ENCODE data around the gene PIGU.
A peak's percentile ranks its signal among the peaks of the same experiment; 100 is the strongest.
"Not testable (repeated sequence)": the region's sequence is repeated elsewhere in the genome, so short reads cannot be mapped to it uniquely, and the experiment has no call there.

PIGU gene, protein sequence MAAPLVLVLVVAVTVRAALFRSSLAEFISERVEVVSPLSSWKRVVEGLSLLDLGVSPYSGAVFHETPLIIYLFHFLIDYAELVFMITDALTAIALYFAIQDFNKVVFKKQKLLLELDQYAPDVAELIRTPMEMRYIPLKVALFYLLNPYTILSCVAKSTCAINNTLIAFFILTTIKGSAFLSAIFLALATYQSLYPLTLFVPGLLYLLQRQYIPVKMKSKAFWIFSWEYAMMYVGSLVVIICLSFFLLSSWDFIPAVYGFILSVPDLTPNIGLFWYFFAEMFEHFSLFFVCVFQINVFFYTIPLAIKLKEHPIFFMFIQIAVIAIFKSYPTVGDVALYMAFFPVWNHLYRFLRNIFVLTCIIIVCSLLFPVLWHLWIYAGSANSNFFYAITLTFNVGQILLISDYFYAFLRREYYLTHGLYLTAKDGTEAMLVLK

DNA sequence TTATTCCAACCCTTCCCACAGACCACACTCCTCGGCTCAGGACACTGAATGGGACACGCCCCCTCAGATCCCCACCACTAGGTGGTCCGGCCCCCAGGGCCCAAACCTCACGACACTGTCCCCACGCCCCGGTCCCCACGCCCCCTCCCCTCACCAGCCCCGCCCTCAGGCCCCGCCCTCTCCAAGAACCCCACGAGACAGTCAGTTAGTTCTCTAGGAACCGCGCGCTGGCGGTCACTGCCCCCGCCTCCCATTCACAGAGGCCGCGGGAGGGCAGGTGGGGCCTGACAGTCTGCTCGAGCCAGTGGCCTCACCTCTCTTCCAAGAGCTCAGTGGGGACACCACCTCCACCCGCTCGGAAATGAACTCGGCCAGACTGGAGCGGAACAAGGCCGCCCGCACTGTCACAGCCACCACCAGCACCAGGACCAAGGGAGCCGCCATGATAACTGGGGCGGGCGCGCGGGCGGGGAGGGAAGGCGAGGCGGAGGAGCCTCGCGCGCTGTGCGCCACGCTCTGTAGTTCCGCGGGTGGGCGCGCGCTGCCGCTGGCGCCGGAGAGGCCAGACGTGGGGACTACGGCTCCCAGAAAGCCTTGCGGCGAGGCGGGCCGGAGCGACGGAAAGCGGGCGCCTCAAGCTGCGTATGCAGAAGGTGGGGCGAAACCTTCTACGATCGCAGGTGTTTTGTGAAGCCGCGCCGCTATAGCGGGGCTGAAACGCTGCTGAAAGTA lies at the start of gene PIGU:
TSS of gene PIGU (minus strand) at position 451 of the 732 bp plus-strand sequence. CDS start at position 444, 7 bp downstream.
- TF ChIP-seq, protein P1, sequence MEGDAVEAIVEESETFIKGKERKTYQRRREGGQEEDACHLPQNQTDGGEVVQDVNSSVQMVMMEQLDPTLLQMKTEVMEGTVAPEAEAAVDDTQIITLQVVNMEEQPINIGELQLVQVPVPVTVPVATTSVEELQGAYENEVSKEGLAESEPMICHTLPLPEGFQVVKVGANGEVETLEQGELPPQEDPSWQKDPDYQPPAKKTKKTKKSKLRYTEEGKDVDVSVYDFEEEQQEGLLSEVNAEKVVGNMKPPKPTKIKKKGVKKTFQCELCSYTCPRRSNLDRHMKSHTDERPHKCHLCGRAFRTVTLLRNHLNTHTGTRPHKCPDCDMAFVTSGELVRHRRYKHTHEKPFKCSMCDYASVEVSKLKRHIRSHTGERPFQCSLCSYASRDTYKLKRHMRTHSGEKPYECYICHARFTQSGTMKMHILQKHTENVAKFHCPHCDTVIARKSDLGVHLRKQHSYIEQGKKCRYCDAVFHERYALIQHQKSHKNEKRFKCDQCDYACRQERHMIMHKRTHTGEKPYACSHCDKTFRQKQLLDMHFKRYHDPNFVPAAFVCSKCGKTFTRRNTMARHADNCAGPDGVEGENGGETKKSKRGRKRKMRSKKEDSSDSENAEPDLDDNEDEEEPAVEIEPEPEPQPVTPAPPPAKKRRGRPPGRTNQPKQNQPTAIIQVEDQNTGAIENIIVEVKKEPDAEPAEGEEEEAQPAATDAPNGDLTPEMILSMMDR (conservative IDR thresholded peaks at IDR 0.05; ENCODE audit: low read depth, low read length), result no peak
- DNase-seq (ENCODE audit: low read depth), result peak; percentile 79
- peak within 1 kb of the TSS; percentile 82 for H3K4me3 ChIP-seq (ENCODE audit: low read length)

DNA sequence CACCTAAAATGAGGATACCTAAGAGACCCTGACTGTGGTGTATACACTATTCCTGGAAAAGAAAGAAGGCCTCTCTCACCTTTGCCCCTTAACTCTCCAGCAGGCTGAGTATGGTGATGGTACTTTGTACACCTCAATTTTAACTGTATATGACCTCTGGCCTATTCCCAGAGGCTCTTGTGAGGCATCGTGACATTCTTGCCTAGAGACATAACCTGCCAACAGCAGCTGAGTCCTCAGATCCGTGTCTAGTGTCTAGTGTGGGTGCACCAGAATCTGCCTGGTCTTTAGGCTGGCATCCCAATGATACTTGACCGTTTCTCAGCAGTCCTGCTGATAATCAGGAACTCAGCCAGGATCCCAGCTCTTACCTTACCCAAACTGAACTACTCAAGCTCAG lies 47.3 kb upstream of the PIGU start:
- no peak overlapping the region for H3K4me3 ChIP-seq (ENCODE audit: low read length)
- TF ChIP-seq, protein P1 (conservative IDR thresholded peaks at IDR 0.05; ENCODE audit: low read depth, low read length), result no peak
- no peak for DNase-seq (ENCODE audit: low read depth)

DNA sequence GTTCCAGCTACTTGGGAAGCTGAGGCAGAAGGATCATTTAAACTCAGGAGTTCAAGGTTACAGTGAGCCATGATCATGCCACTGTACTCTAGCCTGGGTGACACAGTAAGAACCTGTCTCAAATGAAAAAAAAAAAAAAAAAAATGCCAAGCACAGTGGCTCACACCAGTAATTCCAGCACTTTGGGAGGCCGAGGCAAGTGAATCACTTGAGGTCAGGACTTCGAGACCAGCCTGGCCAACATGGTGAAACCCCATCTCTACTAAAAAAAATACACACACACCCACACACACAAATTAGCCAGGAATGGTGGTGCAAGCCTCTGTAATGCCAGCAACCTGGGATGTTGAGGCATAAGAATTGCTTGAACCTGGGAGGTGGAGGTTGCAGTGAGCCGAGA lies 45.7 kb upstream of the PIGU start:
- not testable (repeated sequence) for DNase-seq (ENCODE audit: low read depth); H3K4me3 ChIP-seq (ENCODE audit: low read length)

DNA sequence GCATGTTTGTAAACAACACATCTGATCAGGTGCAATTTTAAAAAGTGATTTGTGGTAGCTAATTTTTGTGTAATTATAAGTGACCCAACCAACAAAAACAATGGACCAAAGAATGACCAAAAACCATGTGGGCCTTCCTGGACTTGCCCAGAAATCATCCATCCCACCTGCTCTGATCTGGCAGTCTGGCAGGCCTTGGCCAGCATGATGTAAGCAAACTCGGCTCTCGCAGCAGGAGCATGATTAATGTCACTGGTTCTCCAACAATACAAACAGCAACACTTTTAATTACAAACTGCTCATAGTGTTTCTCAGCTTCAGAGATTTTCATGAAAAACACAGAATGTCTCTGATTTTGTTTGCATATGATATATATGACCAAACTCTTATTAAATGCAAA lies 43.4 kb upstream of the PIGU start:
- no peak overlapping the region for H3K4me3 ChIP-seq (ENCODE audit: low read length)
- DNase-seq (ENCODE audit: low read depth), result no peak
- TF ChIP-seq, protein P1 (conservative IDR thresholded peaks at IDR 0.05; ENCODE audit: low read depth, low read length), result no peak

DNA sequence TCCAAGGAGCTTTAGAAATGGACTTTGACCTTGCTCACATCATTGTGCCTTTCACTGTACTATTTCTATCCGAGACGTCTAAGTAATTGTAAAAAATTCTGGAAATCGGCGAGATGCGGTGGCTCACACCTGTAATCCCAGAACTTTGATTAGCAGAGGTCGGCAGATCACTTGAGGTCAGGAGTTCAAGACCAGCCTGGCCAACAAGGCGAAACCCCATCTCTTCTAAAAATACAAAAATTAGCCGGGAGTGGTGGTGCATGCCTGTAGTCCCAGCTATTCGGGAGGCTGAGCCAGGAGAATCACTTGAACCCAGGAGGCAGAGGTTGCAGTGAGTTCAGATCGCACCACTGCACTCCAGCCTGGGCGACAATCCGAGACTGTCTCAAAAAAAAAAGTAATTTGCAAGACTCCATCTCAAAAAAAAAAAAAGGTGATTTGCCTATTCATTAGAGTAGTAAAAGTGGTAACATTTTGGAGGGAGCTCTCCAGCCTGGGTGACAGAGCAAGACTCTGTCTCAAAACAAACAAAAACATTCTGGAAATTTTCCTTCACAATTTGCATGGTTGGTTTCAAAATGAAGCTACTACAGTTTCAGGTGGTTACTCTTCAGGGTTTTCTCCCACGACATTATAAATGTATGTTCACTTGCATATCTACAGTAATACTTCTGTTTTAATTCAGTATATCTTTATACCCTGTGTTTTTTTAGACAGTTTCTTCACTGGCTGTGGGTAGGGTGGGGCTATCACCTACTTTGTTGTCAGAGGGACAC lies 42.5 kb upstream of the PIGU start:
- not testable (repeated sequence) for DNase-seq (ENCODE audit: low read depth)

DNA sequence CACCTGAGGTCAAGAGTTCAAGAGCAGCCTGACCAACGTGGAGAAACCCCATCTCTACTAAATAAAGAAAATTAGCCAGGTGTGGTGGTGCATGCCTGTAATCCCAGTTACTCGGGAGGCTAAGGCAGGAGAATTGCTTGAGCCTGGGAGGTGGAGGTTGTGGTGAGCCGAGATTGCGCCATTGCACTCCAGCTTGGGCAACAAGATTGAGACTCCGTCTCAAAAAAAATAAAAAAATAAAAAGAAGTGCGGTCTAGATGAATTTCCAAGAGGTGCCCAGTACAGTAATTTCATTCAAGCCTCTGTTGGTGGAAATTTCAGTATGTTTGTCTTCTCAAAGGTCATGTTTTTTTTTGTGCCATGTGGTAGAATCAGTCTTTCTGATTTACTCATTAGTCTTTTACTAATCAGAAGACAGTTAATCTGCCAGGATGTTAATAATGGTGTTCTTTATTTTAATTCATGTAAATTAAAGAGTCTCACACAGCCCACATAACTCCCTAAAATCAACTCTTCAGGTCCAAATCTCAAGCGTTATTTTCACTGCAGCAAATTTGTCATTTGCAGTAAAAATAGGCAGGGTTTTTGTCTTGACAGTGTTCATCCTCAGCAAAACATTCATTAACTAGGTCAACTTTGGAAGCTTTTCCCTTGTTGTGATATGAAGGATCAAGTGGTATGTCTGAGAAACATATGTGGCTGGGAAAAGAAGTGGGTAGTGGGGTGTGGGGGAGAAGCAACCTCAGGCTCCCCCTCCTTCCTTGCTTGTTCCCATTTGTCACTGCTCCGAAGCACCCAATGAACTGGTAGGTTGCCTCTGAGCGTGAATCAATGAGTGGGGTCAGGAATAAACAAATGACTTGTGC lies 40.6 kb upstream of the PIGU start:
- H3K4me3 ChIP-seq (ENCODE audit: low read length), result no peak overlapping the region
- DNase-seq (ENCODE audit: low read depth), result no peak
- TF ChIP-seq, protein P1 (conservative IDR thresholded peaks at IDR 0.05; ENCODE audit: low read depth, low read length), result no peak

More for the DNA sequence above, 42.5 kb upstream of the PIGU start:
- not testable (repeated sequence) for H3K4me3 ChIP-seq (ENCODE audit: low read length)

DNA sequence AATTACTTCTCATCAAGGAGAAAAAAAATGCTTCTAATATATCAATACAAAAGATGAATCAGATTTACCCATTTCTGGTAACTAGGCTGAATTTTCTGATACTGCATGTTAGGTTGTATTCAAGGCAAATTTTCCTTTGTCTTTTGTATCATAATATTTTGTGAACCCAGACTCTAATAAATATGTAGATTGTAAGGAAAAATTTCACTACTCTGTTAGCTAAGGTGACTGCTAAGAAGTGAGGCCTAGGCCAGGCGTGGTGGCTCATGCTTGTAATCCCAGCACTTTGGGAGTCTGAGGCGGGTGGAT lies 40.0 kb upstream of the PIGU start:
- no peak for DNase-seq (ENCODE audit: low read depth)
- H3K4me3 ChIP-seq (ENCODE audit: low read length), result no peak overlapping the region
- TF ChIP-seq, protein P1 (conservative IDR thresholded peaks at IDR 0.05; ENCODE audit: low read depth, low read length), result no peak

All from retinal pigment epithelial cell (primary cell).